Measurements from ENCODE around the gene CORO1A.
"Not testable (repeated sequence)": the region's sequence is repeated elsewhere in the genome, so short reads cannot be mapped to it uniquely, and the experiment has no call there.

Gene CORO1A

GRCh38 chr16:30183233-30184095 lies at the start of gene CORO1A:
Gene CORO1A (plus strand): TSS chr16:30183602. CDS start chr16:30185210, 1,608 bp downstream.
- peak; percentile 86 for DNase-seq

GRCh38 chr16:30136971-30137605 lies 46.3 kb upstream of the CORO1A start:
- no peak for DNase-seq

GRCh38 chr16:30137897-30138296 lies 45.5 kb upstream of the CORO1A start:
- DNase-seq, result peak; percentile 28

GRCh38 chr16:30139583-30140481 lies 43.6 kb upstream of the CORO1A start:
- no peak for DNase-seq

- DNase-seq, result no peak
These were observed 41.7 kb upstream of the CORO1A start for GRCh38 chr16:30141750-30142149.

GRCh38 chr16:30142672-30143346 lies 40.6 kb upstream of the CORO1A start:
- DNase-seq, result peak; percentile 68

- no peak for DNase-seq
These were observed 40.1 kb upstream of the CORO1A start for GRCh38 chr16:30143347-30143702.

- no peak for DNase-seq
These were observed 39.4 kb upstream of the CORO1A start for GRCh38 chr16:30144017-30144416.

GRCh38 chr16:30144917-30145316 lies 38.5 kb upstream of the CORO1A start:
- no peak for DNase-seq

- DNase-seq, result peak; percentile 23
These were observed 37.7 kb upstream of the CORO1A start for GRCh38 chr16:30145657-30146056.

GRCh38 chr16:30147843-30148510 lies 35.4 kb upstream of the CORO1A start:
- DNase-seq, result peak; percentile 80

GRCh38 chr16:30149250-30149930 lies 34.0 kb upstream of the CORO1A start:
- no peak for DNase-seq

GRCh38 chr16:30151091-30151490 lies 32.3 kb upstream of the CORO1A start:
- DNase-seq, result peak; percentile 48

GRCh38 chr16:30152517-30152916 lies 30.9 kb upstream of the CORO1A start:
- no peak for DNase-seq

- DNase-seq, result no peak
These were observed 28.2 kb upstream of the CORO1A start for GRCh38 chr16:30155188-30155587.

GRCh38 chr16:30157214-30157613 lies 26.2 kb upstream of the CORO1A start:
- no peak for DNase-seq

GRCh38 chr16:30163538-30163937 lies 19.9 kb upstream of the CORO1A start:
- no peak for DNase-seq

GRCh38 chr16:30166202-30166902 lies 17.1 kb upstream of the CORO1A start:
- no peak for DNase-seq

GRCh38 chr16:30168746-30169145 lies 14.7 kb upstream of the CORO1A start:
- not testable (repeated sequence) for DNase-seq

GRCh38 chr16:30169416-30169815 lies 14.0 kb upstream of the CORO1A start:
- not testable (repeated sequence) for DNase-seq

- DNase-seq, result not testable (repeated sequence)
These were observed 13.3 kb upstream of the CORO1A start for GRCh38 chr16:30170145-30170544.
